NCI-H748 (cell line): ENCODE data around the gene SCRN1.

ENCODE experiments used
- DNase-seq: peaks from one replicate; lab custom pipeline; 2025; ENCODE audit not compliant: unreplicated experiment; lab: John Stamatoyannopoulos, UW

The SCRN1 gene

DNA sequence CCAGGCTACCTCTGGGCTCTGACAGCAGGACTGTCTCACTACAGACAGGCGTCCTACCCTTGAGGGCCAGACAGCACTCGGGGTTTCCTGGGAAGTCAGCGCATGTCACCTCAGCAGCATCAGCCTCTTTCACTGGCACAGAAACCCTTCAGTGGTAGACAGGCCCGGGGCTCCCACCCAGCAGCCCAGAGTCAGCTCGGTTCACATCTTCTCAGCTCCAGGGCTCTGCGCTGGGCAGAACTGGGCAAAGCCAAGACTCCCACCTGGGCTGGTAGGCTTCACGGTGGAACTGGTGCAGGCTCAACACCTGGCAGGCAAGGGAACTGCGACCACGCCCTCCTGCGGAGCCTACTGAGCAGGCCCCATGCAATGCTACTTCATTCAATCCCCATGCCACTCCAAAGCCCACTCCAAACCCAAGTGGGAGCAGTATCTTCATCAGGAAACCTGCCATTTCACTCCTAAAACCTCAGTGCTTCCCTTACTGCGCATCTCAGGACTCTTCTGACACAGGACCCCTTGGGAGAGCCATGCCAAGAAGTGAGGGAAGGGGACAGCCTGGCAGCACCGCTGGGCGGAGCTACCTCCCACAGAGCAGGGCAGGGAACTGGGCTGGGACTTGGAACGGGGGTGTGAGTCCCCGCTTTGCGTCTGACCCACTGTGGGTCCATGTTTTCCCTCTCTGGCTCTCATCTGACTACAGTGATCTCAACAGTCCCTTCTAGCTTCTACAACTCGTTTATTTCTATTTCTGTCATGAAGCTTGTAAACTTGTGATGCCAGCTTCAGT, 60.4 kb downstream of the SCRN1 start:
- DNase-seq, result no peak

GRCh38 chr7:29926741-29927140, 62.9 kb downstream of the SCRN1 start:
- no peak for DNase-seq

- no peak for DNase-seq
Measured at GRCh38 chr7:29926216-29926615, 63.4 kb downstream of the SCRN1 start.

- DNase-seq, result no peak
Measured at GRCh38 chr7:29924684-29925083, 64.9 kb downstream of the SCRN1 start.

DNA sequence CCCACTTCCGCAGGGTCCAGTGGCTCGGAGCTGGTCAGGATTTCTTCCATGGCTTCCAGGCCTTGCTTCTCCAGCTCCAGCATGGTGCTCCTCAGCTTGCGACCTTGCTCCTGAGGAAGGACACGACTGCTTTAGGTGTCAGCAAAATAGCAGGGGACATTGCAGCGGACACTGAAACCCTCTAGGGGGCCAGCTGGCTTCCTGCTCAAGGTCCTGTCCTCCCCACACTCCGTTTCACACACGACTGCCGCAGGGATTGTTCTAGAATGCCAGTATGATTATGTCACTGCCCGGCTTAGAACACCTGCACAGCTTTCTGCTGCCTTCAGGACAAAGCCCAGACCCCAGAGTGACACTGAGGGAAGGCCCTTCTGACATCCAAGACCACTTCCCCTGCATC, 65.6 kb downstream of the SCRN1 start:
- no peak for DNase-seq

GRCh38 chr7:29922921-29923700, 66.5 kb downstream of the SCRN1 start:
- no peak for DNase-seq

DNA sequence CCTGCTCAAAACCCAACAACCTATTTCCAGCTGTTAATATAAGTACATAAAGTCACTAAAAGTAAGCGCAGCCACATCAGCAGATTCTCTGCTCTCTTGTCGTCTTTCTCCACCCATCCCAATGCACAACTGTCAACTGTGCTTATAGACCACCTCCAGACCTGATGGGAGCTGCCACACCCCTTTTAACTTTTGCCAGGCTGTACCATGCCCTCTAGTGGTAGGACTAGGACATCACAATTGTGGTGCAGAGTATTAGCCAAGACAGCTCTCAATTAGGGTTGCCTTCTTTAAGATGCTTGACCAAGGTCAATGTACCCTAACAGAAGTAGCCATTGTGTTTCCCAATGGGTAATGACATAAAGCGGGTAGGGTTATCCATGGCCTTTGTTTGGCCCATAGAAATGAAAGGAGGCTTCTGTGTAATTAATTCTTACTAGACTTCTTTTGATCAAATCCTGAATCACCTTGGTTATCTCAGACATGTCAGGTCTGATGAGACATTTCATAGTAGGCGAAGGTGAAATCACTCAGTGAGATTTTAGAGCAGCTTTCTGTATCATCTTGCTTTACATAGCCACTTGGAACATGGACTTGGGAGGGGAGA, 68.1 kb downstream of the SCRN1 start:
- peak; percentile 73 for DNase-seq

- DNase-seq, result no peak
Measured at GRCh38 chr7:29920491-29920890, 69.1 kb downstream of the SCRN1 start.

- no peak for DNase-seq
Measured at GRCh38 chr7:29919790-29920189, 69.8 kb downstream of the SCRN1 start.

DNA sequence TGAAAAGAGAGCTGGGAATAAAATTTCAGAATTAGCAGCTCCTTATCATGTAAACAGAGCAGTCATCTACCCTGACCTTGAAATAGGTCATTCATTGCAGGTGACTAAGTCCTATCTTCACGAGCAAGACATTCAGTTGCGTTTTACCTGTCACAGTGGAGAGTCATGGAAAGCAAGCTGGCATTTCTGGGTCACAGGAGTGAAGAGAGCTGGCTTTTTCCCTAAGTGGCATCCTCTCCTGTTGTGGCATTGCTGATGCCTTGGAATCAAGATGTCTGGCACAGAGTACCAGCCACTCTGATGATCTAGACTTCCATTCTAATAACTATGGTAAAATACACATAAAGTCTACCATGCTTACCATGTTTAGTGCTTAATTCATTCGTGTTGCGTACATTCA, 70.8 kb downstream of the SCRN1 start:
- no peak for DNase-seq

GRCh38 chr7:29917641-29918040, 72.0 kb downstream of the SCRN1 start:
- DNase-seq, result no peak

- no peak for DNase-seq
Measured at GRCh38 chr7:29915481-29916215, 74.0 kb downstream of the SCRN1 start.

- DNase-seq, result no peak
Measured at GRCh38 chr7:29914180-29914579, 75.4 kb downstream of the SCRN1 start.

DNA sequence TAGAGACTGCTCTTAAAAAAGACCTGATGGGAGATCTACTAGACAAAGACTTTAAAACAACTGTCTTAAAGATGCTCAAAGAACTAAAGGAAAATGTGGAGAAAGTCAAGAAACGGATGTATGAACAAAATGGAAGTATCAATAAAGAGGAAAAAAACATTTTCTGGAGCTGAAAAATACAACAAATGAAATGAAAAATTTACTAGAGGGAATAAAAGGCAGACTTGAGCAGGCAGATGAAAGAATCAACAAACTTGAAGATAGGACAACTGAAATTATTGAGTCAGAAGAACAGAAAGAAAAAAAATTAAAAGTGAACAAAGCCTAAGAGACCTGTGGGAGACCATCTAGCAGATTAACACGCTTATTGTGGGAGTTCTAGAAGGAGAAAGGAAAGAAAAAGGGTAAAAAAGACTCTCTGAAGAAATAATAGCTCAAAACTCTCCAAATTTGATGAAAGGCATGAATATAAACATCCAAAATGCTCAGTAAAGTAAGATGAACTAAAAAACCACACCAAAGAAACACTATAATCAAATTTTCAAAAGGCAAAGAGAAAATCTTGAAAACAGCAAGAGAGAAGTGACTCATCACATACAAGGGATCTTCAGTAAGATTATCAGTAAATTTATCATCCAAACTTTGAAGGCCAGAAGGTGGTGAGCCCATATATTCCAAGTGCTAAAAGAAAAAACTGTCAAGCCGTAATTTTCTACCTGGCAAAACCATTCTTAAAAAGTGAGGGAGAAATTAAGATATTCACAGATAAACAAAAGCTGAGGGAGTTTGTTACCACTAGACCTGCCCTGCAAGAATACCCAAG, 83.2 kb downstream of the SCRN1 start:
- no peak for DNase-seq

GRCh38 chr7:29900745-29901144, 88.9 kb downstream of the SCRN1 start:
- DNase-seq, result no peak

- DNase-seq, result no peak
Measured at GRCh38 chr7:29898301-29898700, 91.3 kb downstream of the SCRN1 start.

GRCh38 chr7:29896685-29897411, 92.8 kb downstream of the SCRN1 start:
- no peak for DNase-seq

DNA sequence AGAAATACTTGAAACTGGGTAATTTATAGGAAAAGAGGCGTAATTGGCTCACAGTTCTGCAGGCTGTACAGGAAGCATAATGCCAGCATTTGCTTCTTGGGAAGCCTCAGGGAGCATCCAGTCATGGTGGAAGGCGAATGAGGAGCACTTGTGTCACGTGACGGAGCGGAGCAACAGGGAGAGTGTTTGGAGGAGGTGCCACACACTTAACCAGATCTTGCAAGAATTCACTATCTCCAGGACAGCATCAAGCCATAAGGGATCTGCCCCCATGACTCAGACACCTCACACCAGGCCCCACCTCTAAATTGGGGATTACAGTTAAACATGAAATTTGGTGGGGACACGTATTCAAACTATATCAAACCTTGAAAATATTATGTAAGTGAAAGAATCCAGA, 94.0 kb downstream of the SCRN1 start:
- DNase-seq, result no peak

- no peak for DNase-seq
Measured at GRCh38 chr7:29894256-29894655, 95.3 kb downstream of the SCRN1 start.
